Activated CD4-positive, alpha-beta memory T cell treated with anti-CD3 and anti-CD28 coated beads, Interleukin-2, amount 10 ng/mL, durations not matched to agents 7 days and 5 days (primary cell): ENCODE results near the gene CLEC16A. TPM values are rescaled to one million over a fixed set of nuclear protein-coding genes. Genes with fewer than 3 reads are reported as not detected.

Experiments
- CTCF ChIA-PET: fragments of 350-600 bp; sonication (Branson Sonifier 250); formaldehyde crosslinking; loops from one replicate; lab custom pipeline; 2021; ENCODE audit warnings: antibody characterized with exemption, inconsistent platforms; lab: Charles Lee
- POLR2A ChIA-PET: fragments of 350-600 bp; sonication (Branson Sonifier 250); formaldehyde crosslinking; loops from one replicate; lab custom pipeline; 2021; ENCODE audit warnings: antibody characterized with exemption; lab: Charles Lee
- DNase-seq: peaks from one replicate; pipeline ENCODE4 v3.0.0-alpha.2; 2020
- H3K27ac Mint-ChIP-seq: one replicate; pipeline ENCODE4 v1.8.0; 2021; ENCODE audit warnings: mild to moderate bottlenecking, mixed read lengths
- H3K27me3 Mint-ChIP-seq: one replicate; pipeline ENCODE4 v1.8.0; 2021; ENCODE audit warnings: mixed read lengths
- H3K36me3 Mint-ChIP-seq: one replicate; pipeline ENCODE4 v1.8.0; 2021; ENCODE audit warnings: low read depth, mixed read lengths
- H3K4me1 Mint-ChIP-seq: one replicate; pipeline ENCODE4 v1.8.0; 2021; ENCODE audit warnings: mixed read lengths
- H3K4me3 Mint-ChIP-seq: one replicate; pipeline ENCODE4 v1.8.0; 2021; ENCODE audit warnings: mild to moderate bottlenecking, mixed read lengths
- H3K9me3 Mint-ChIP-seq: one replicate; pipeline ENCODE4 v1.8.0; 2021; ENCODE audit warnings: mixed read lengths
- total RNA-seq, 2 experiments: library from RNA; stranded (reverse); gene quantifications; one replicate each; pipeline ENCODE4 v1.2.3, GENCODE V29; 2021

CLEC16A gene
- total RNA-seq, 2 experiments from 2014 or later, result 30.3 to 32.4 TPM

GRCh38 chr16:11088831-11089230, 144.5 kb downstream of the CLEC16A start:
- Mint-ChIP-seq H3K9me3 (no peaks in the 10 kb centered on the region), H3K4me3 (no peak overlapping the region), H3K27ac (peak overlapping the region; percentile 76), H3K36me3 (peaks cover 28% of the 10 kb centered on the region), H3K4me1 (peaks cover 75% of the 10 kb centered on the region), H3K27me3 (no peaks in the 10 kb centered on the region)
- ChIA-PET CTCF (interaction anchor here (1.1 to 1.9 kb wide), 3 partner anchors 10 to 13 kb away, joined by 4 to 18 read pairs (median 5); no protein-coding TSS in a partner anchor), POLR2A (interaction anchor here (0.7 to 9.6 kb wide), 12 partner anchors 10 to 166 kb away, joined by 3 to 89 read pairs (median 6); partner anchors contain the start of gene SOCS1)
- DNase-seq, result no peak

- no peak overlapping the region for H3K27ac Mint-ChIP-seq
- no peaks in the 10 kb centered on the region for H3K9me3 Mint-ChIP-seq
- POLR2A ChIA-PET, result interaction anchor here (2.0 to 9.6 kb wide), 5 partner anchors 11 to 136 kb away, joined by 4 to 89 read pairs (median 15); no protein-coding TSS in a partner anchor
- peaks cover 77% of the 10 kb centered on the region for H3K4me1 Mint-ChIP-seq
- H3K36me3 Mint-ChIP-seq, result peaks cover 24% of the 10 kb centered on the region
- CTCF ChIA-PET, result interaction anchor here (1.2 kb wide), 1 partner anchor 11 kb away, joined by 3 read pairs; no protein-coding TSS in a partner anchor
- H3K27me3 Mint-ChIP-seq, result no peaks in the 10 kb centered on the region
- no peak for DNase-seq
- no peak overlapping the region for H3K4me3 Mint-ChIP-seq
Measured at GRCh38 chr16:11089504-11090124, 145.2 kb downstream of the CLEC16A start.

GRCh38 chr16:11090232-11090631, 145.9 kb downstream of the CLEC16A start:
- no peak for DNase-seq
- Mint-ChIP-seq H3K36me3 (peaks cover 25% of the 10 kb centered on the region), H3K27me3 (no peaks in the 10 kb centered on the region), H3K27ac (no peak overlapping the region), H3K4me3 (no peak overlapping the region), H3K4me1 (peaks cover 83% of the 10 kb centered on the region), H3K9me3 (no peaks in the 10 kb centered on the region)
- POLR2A ChIA-PET, result interaction anchor here (1.4 to 9.6 kb wide), 3 partner anchors 23 to 162 kb away, joined by 3 to 89 read pairs (median 3); no protein-coding TSS in a partner anchor
- CTCF ChIA-PET, result interaction anchor here (0.6 to 1.2 kb wide), 4 partner anchors 10 to 497 kb away, joined by 3 to 4 read pairs (median 3); partner anchors contain the start of gene SOCS1

- ChIA-PET POLR2A (interaction anchor here (0.7 to 9.6 kb wide), 8 partner anchors 13 to 164 kb away, joined by 3 to 89 read pairs (median 4); partner anchors contain the start of gene SOCS1), CTCF (interaction anchor here (1.2 to 4.3 kb wide), 4 partner anchors 9 to 165 kb away, joined by 3 to 21 read pairs (median 3); partner anchors contain the start of gene SOCS1)
- H3K36me3 Mint-ChIP-seq, result peaks cover 25% of the 10 kb centered on the region
- H3K27ac Mint-ChIP-seq, result no peak overlapping the region
- peak; percentile 31 for DNase-seq
- H3K4me1 Mint-ChIP-seq, result peaks cover 89% of the 10 kb centered on the region
- no peaks in the 10 kb centered on the region for H3K9me3 Mint-ChIP-seq
- no peaks in the 10 kb centered on the region for H3K27me3 Mint-ChIP-seq
- no peak overlapping the region for H3K4me3 Mint-ChIP-seq
Measured at GRCh38 chr16:11091021-11091785, 146.8 kb downstream of the CLEC16A start.

- Mint-ChIP-seq H3K9me3 (no peaks in the 10 kb centered on the region), H3K27ac (peak overlapping the region; percentile 93), H3K36me3 (peaks cover 40% of the 10 kb centered on the region), H3K4me3 (peak overlapping the region; percentile 22), H3K27me3 (no peaks in the 10 kb centered on the region), H3K4me1 (peaks cover 90% of the 10 kb centered on the region)
- ChIA-PET CTCF (interaction anchor here (0.6 to 4.3 kb wide), 4 partner anchors 13 to 889 kb away, joined by 3 to 21 read pairs (median 3); no protein-coding TSS in a partner anchor), POLR2A (interaction anchor here (0.6 to 9.6 kb wide), 13 partner anchors 9 to 162 kb away, joined by 3 to 89 read pairs (median 8); partner anchors contain the start of gene SOCS1)
- no peak for DNase-seq
Measured at GRCh38 chr16:11092788-11093571, 148.6 kb downstream of the CLEC16A start.

- ChIA-PET CTCF (interaction anchor here (1.2 to 4.3 kb wide), 9 partner anchors 12 to 164 kb away, joined by 3 to 21 read pairs (median 4); no protein-coding TSS in a partner anchor), POLR2A (interaction anchor here (0.6 to 9.6 kb wide), 18 partner anchors 9 to 260 kb away, joined by 3 to 89 read pairs (median 5); partner anchors contain the start of gene SOCS1)
- peaks cover 88% of the 10 kb centered on the region for H3K4me1 Mint-ChIP-seq
- peak overlapping the region; percentile 22 for H3K4me3 Mint-ChIP-seq
- peaks cover 43% of the 10 kb centered on the region for H3K36me3 Mint-ChIP-seq
- H3K27ac Mint-ChIP-seq, result peak overlapping the region; percentile 93
- DNase-seq, result no peak
- no peaks in the 10 kb centered on the region for H3K9me3 Mint-ChIP-seq
- H3K27me3 Mint-ChIP-seq, result no peaks in the 10 kb centered on the region
Measured at GRCh38 chr16:11093572-11094074, 149.3 kb downstream of the CLEC16A start.

GRCh38 chr16:11094075-11094856, 149.9 kb downstream of the CLEC16A start:
- Mint-ChIP-seq H3K27ac (peak overlapping the region; percentile 93), H3K9me3 (no peaks in the 10 kb centered on the region), H3K27me3 (no peaks in the 10 kb centered on the region), H3K4me3 (peak overlapping the region; percentile 36), H3K36me3 (peaks cover 43% of the 10 kb centered on the region), H3K4me1 (peaks cover 86% of the 10 kb centered on the region)
- CTCF ChIA-PET, result interaction anchor here (0.6 to 4.3 kb wide), 22 partner anchors 11 to 732 kb away, joined by 3 to 21 read pairs (median 3); partner anchors contain the start of gene SOCS1
- POLR2A ChIA-PET, result interaction anchor here (0.7 to 9.6 kb wide), 24 partner anchors 8 to 260 kb away, joined by 3 to 89 read pairs (median 4); partner anchors contain the start of gene SOCS1
- peak; percentile 72 for DNase-seq

- H3K27ac Mint-ChIP-seq, result peak overlapping the region; percentile 93
- peak overlapping the region; percentile 36 for H3K4me3 Mint-ChIP-seq
- DNase-seq, result no peak
- peaks cover 41% of the 10 kb centered on the region for H3K36me3 Mint-ChIP-seq
- H3K27me3 Mint-ChIP-seq, result no peaks in the 10 kb centered on the region
- H3K9me3 Mint-ChIP-seq, result no peaks in the 10 kb centered on the region
- CTCF ChIA-PET, result interaction anchor here (0.6 to 4.3 kb wide), 21 partner anchors 11 to 733 kb away, joined by 3 to 21 read pairs (median 3); partner anchors contain the start of gene SOCS1
- peaks cover 87% of the 10 kb centered on the region for H3K4me1 Mint-ChIP-seq
- POLR2A ChIA-PET, result interaction anchor here (0.8 to 9.6 kb wide), 19 partner anchors 8 to 259 kb away, joined by 3 to 89 read pairs (median 5); partner anchors contain the start of gene SOCS1
Measured at GRCh38 chr16:11094857-11095565, 150.6 kb downstream of the CLEC16A start.

- CTCF ChIA-PET, result interaction anchor here (0.6 to 4.3 kb wide), 6 partner anchors 10 to 773 kb away, joined by 3 to 21 read pairs (median 3); no protein-coding TSS in a partner anchor
- peak overlapping the region; percentile 93 for H3K27ac Mint-ChIP-seq
- H3K4me3 Mint-ChIP-seq, result no peak overlapping the region
- DNase-seq, result no peak
- no peaks in the 10 kb centered on the region for H3K9me3 Mint-ChIP-seq
- H3K4me1 Mint-ChIP-seq, result peaks cover 92% of the 10 kb centered on the region
- POLR2A ChIA-PET, result interaction anchor here (2.7 to 9.6 kb wide), 4 partner anchors 9 to 159 kb away, joined by 22 to 89 read pairs (median 36); partner anchors contain the start of gene SOCS1
- H3K27me3 Mint-ChIP-seq, result no peaks in the 10 kb centered on the region
- H3K36me3 Mint-ChIP-seq, result peaks cover 43% of the 10 kb centered on the region
Measured at GRCh38 chr16:11095935-11096334, 151.6 kb downstream of the CLEC16A start.

- CTCF ChIA-PET, result interaction anchor here (1.6 kb wide), 1 partner anchor 23 kb away, joined by 3 read pairs; no protein-coding TSS in a partner anchor
- Mint-ChIP-seq H3K4me1 (peaks cover 89% of the 10 kb centered on the region), H3K4me3 (no peak overlapping the region), H3K27me3 (no peaks in the 10 kb centered on the region), H3K27ac (no peak overlapping the region), H3K9me3 (no peaks in the 10 kb centered on the region), H3K36me3 (peaks cover 40% of the 10 kb centered on the region)
- POLR2A ChIA-PET, result interaction anchor here (0.9 to 1.6 kb wide), 4 partner anchors 97 to 159 kb away, joined by 3 to 4 read pairs (median 3); partner anchors contain the start of gene SOCS1
- no peak for DNase-seq
Measured at GRCh38 chr16:11097094-11097786, 152.9 kb downstream of the CLEC16A start.
